Embryonic facial prominence (tissue), 1 donor: ENCODE results near the gene SMIM33.
"Not testable (repeated sequence)": the region's sequence is repeated elsewhere in the genome, so short reads cannot be mapped to it uniquely, and the experiment has no call there.

Experiments used
- DNase-seq: peaks from one replicate; pipeline ENCODE4 v3.0.0-alpha.2; 2016; ENCODE audit errors: extremely low spot score

SMIM33 gene

GRCh38 chr5:139482050-139482889, 11.5 kb downstream of the SMIM33 start, which contains the start of gene STING1:
STING1 (minus strand) TSS chr5:139482758; CDS start chr5:139481704, 1,054 bp downstream.
- DNase-seq = peak; percentile 80

- DNase-seq = not testable (repeated sequence)
These were observed 12.0 kb downstream of the SMIM33 start for GRCh38 chr5:139482890-139483208.

- DNase-seq = no peak
These were observed 15.4 kb downstream of the SMIM33 start for GRCh38 chr5:139486201-139486600.

- DNase-seq = no peak
These were observed 17.5 kb downstream of the SMIM33 start for GRCh38 chr5:139488260-139488659.

GRCh38 chr5:139492700-139493192, 21.9 kb downstream of the SMIM33 start:
- DNase-seq = no peak

GRCh38 chr5:139494256-139494655, 23.5 kb downstream of the SMIM33 start:
- no peak for DNase-seq

GRCh38 chr5:139494832-139495231, 24.0 kb downstream of the SMIM33 start:
- no peak for DNase-seq

- DNase-seq = no peak
These were observed 25.0 kb downstream of the SMIM33 start for GRCh38 chr5:139495638-139496435.

- DNase-seq = no peak
These were observed 30.6 kb downstream of the SMIM33 start for GRCh38 chr5:139501381-139501780.

GRCh38 chr5:139503036-139503817, 32.4 kb downstream of the SMIM33 start:
- DNase-seq = not testable (repeated sequence)

- DNase-seq = not testable (repeated sequence)
These were observed 33.1 kb downstream of the SMIM33 start for GRCh38 chr5:139503879-139504278.

- DNase-seq = not testable (repeated sequence)
These were observed 33.9 kb downstream of the SMIM33 start for GRCh38 chr5:139504722-139505121.

- no peak for DNase-seq
These were observed 42.1 kb downstream of the SMIM33 start for GRCh38 chr5:139512786-139513390.

- DNase-seq = peak; percentile 14
These were observed 42.6 kb downstream of the SMIM33 start for GRCh38 chr5:139513434-139513833.

GRCh38 chr5:139513852-139514485, 43.2 kb downstream of the SMIM33 start:
- no peak for DNase-seq

- no peak for DNase-seq
These were observed 43.7 kb downstream of the SMIM33 start for GRCh38 chr5:139514486-139514856.

GRCh38 chr5:139517683-139518564, 47.1 kb downstream of the SMIM33 start:
- DNase-seq = peak; percentile 79
